WTC11 (cell line): ENCODE data around the gene TPGS2. TPM values are rescaled to one million over a fixed set of nuclear protein-coding genes. Genes with fewer than 3 reads are reported as not detected.

Source experiments
- total RNA-seq: library from RNA; stranded (reverse); gene quantifications from 3 replicates; pipeline ENCODE4 v1.2.3, GENCODE V29; 2021

TPGS2 gene
- total RNA-seq, 1 experiment from 2014 or later: 96.9 TPM

Other genes with a start within 250 kb of the TPGS2 start
- gene KIAA1328, start 125 bp upstream of the TPGS2 start, total RNA-seq: 4.8 to 5.5 TPM (median 5.3 TPM) in 3 replicates